Measurements from ENCODE around the gene ZNF580.

DNA sequence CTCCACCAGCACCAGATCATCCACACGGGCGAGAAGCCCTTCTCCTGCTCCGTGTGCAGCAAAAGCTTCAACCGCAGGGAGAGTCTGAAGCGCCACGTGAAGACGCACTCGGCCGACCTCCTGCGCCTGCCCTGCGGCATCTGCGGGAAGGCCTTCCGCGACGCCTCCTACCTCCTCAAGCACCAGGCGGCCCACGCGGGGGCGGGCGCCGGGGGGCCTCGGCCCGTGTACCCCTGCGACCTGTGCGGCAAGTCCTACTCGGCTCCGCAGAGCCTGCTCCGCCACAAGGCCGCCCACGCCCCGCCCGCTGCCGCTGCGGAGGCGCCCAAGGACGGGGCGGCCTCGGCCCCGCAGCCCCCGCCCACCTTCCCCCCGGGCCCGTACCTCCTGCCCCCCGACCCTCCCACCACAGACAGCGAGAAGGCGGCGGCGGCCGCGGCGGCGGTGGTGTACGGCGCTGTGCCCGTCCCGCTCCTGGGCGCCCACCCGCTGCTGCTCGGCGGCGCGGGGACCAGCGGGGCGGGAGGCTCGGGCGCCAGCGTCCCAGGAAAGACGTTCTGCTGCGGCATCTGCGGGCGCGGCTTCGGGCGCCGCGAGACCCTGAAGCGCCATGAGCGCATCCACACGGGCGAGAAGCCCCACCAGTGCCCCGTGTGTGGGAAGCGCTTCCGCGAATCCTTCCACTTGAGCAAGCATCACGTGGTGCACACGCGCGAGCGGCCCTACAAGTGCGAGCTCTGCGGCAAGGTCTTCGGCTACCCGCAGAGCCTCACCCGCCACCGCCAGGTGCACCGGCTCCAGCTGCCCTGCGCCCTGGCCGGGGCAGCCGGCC lies 25.9 kb upstream of the ZNF580 start:
- TF ChIP-seq BRCA1 (IDR thresholded peaks at IDR 0.05; ENCODE audit: low read depth, low read length) (no peak), EP300 (IDR thresholded peaks at IDR 0.05; ENCODE audit: borderline replicate concordance in 1 of 2, control insufficient read depth in 1 of 2, low read depth in 2 of 2, low read length in 2 of 2) (no peak), PAX5 (IDR thresholded peaks at IDR 0.05; ENCODE audit: borderline replicate concordance, low read depth, low read length) (no peak), POLR2A (IDR thresholded peaks at IDR 0.05; ENCODE audit: low read depth, low read length) (no peak; the same call in 1 of the 2 replicates), POLR2AphosphoS2 (IDR thresholded peaks at IDR 0.05; ENCODE audit: low read depth, low read length) (no peak), POLR2AphosphoS5 (IDR thresholded peaks at IDR 0.05; ENCODE audit: low read length) (no peak), EZH2 (IDR thresholded peaks at IDR 0.05; ENCODE audit: borderline replicate concordance, control insufficient read depth, low read depth, low read length) (no peak), TAF1 (IDR thresholded peaks at IDR 0.05; ENCODE audit: borderline replicate concordance, low read depth, low read length) (no peak)
- TF ChIP-seq, protein P1, sequence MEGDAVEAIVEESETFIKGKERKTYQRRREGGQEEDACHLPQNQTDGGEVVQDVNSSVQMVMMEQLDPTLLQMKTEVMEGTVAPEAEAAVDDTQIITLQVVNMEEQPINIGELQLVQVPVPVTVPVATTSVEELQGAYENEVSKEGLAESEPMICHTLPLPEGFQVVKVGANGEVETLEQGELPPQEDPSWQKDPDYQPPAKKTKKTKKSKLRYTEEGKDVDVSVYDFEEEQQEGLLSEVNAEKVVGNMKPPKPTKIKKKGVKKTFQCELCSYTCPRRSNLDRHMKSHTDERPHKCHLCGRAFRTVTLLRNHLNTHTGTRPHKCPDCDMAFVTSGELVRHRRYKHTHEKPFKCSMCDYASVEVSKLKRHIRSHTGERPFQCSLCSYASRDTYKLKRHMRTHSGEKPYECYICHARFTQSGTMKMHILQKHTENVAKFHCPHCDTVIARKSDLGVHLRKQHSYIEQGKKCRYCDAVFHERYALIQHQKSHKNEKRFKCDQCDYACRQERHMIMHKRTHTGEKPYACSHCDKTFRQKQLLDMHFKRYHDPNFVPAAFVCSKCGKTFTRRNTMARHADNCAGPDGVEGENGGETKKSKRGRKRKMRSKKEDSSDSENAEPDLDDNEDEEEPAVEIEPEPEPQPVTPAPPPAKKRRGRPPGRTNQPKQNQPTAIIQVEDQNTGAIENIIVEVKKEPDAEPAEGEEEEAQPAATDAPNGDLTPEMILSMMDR (IDR thresholded peaks at IDR 0.05 in 2 of 3, conservative IDR thresholded peaks at IDR 0.05 in 1 of 3; ENCODE audit: control insufficient read depth in 2 of 3, extremely low read depth in 1 of 3, insufficient read depth in 1 of 3, low read depth in 3 of 3, low read length in 3 of 3): no peak
- TF ChIP-seq, protein P2, sequence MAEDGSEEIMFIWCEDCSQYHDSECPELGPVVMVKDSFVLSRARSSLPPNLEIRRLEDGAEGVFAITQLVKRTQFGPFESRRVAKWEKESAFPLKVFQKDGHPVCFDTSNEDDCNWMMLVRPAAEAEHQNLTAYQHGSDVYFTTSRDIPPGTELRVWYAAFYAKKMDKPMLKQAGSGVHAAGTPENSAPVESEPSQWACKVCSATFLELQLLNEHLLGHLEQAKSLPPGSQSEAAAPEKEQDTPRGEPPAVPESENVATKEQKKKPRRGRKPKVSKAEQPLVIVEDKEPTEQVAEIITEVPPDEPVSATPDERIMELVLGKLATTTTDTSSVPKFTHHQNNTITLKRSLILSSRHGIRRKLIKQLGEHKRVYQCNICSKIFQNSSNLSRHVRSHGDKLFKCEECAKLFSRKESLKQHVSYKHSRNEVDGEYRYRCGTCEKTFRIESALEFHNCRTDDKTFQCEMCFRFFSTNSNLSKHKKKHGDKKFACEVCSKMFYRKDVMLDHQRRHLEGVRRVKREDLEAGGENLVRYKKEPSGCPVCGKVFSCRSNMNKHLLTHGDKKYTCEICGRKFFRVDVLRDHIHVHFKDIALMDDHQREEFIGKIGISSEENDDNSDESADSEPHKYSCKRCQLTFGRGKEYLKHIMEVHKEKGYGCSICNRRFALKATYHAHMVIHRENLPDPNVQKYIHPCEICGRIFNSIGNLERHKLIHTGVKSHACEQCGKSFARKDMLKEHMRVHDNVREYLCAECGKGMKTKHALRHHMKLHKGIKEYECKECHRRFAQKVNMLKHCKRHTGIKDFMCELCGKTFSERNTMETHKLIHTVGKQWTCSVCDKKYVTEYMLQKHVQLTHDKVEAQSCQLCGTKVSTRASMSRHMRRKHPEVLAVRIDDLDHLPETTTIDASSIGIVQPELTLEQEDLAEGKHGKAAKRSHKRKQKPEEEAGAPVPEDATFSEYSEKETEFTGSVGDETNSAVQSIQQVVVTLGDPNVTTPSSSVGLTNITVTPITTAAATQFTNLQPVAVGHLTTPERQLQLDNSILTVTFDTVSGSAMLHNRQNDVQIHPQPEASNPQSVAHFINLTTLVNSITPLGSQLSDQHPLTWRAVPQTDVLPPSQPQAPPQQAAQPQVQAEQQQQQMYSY (CRISPR knock-in tag; IDR thresholded peaks at IDR 0.05): no peak
- TF ChIP-seq, protein P3, sequence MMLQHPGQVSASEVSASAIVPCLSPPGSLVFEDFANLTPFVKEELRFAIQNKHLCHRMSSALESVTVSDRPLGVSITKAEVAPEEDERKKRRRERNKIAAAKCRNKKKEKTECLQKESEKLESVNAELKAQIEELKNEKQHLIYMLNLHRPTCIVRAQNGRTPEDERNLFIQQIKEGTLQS (IDR thresholded peaks at IDR 0.05; ENCODE audit: borderline replicate concordance, extremely low read depth, low read depth, low read length): no peak
